Epithelial cell of proximal tubule (primary cell): ENCODE measurements around the gene ZNF750. TPM values are rescaled to one million over a fixed set of nuclear protein-coding genes. Genes with fewer than 3 reads are reported as not detected.

Experiments used
- DNase-seq: peaks from one replicate; pipeline ENCODE4 v3.0.0-alpha.2; 2011; ENCODE audit warnings: low read depth
- H3K4me3 ChIP-seq: 2 replicates; pipeline ENCODE4 v1.5.1; 2011; ENCODE audit warnings: low read depth, mild to moderate bottlenecking, low read length
- total RNA-seq: library from RNA; depleted of rRNA; stranded (reverse); fragments of >200 nt; gene quantifications from 2 replicates; pipeline ENCODE4 v1.2.3, GENCODE V29; 2015
- TF ChIP-seq, protein P1 (sequence below): conservative IDR thresholded peaks from 2 replicates; pipeline ENCODE4 v1.5.1; 2012; ENCODE audit warnings: low read depth, mild to moderate bottlenecking, low read length

Gene ZNF750
- total RNA-seq, 1 donor from 2014 or later: 0.40 TPM

DNA sequence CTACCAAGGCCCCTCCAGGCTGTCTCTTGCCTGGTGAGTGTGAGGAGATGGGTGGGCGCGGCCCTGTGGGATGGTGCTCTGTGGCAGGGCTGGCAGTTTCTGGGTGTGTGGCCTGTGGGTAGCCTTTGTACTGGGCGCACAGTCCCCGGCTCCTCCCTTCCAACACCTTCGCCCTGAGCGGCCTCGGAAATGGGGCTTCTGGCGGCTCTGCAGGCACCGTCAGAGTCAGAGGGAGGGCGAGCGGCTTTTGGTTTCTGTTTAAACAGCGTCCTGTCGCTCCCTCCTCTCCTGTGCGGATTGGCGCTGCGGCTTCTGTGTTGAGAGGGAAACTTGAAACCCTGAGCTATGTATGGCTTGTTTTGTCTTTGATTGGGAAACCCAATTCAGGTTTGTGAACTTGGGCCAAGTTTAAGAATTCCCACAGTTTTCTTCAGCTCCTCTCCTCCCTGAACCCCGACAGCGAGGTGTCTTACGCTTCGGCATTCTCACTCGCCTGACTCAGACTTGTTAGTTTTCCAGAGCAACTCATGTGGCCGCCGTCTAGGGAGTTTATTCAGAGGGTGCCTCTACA is 8.3 kb upstream of the ZNF750 start:
- H3K4me3 ChIP-seq: peak overlapping the region; percentile 46
- no peak for DNase-seq
- TF ChIP-seq, protein P1, sequence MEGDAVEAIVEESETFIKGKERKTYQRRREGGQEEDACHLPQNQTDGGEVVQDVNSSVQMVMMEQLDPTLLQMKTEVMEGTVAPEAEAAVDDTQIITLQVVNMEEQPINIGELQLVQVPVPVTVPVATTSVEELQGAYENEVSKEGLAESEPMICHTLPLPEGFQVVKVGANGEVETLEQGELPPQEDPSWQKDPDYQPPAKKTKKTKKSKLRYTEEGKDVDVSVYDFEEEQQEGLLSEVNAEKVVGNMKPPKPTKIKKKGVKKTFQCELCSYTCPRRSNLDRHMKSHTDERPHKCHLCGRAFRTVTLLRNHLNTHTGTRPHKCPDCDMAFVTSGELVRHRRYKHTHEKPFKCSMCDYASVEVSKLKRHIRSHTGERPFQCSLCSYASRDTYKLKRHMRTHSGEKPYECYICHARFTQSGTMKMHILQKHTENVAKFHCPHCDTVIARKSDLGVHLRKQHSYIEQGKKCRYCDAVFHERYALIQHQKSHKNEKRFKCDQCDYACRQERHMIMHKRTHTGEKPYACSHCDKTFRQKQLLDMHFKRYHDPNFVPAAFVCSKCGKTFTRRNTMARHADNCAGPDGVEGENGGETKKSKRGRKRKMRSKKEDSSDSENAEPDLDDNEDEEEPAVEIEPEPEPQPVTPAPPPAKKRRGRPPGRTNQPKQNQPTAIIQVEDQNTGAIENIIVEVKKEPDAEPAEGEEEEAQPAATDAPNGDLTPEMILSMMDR: no peak

DNA sequence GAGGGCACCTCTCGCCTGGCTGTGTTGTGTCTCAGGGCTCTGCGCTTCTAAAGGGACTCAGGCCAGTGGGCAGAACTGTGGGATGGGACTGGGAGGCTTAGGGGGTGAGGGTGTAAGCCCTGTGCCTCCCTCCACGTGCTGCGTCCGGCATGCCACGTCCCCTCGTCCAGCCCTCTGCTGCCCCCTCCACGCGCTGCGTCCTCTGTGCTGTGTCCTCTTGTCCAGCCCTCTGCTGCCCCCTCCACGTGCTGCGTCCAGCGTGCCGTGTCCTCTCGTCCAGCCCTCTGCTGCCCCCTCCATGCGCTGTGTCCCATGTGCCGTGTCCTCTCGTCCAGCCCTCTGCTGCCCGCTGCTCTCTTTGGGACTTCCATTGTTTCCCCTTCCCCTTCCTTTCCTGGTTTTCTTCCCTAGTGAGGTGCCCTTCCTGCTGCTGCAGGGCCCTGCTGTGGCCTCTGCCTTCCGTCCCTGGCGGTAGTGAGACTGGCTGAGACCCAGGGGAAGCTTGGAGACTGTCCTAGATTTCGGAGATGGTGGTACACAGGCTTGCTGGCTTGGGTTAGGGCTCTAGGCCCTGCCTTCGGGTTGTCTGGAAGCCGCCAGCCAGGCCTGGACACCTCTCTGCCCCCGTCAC is 6.4 kb upstream of the ZNF750 start:
- H3K4me3 ChIP-seq: no peak overlapping the region
- no peak for DNase-seq
- TF ChIP-seq, protein P1: no peak

DNA sequence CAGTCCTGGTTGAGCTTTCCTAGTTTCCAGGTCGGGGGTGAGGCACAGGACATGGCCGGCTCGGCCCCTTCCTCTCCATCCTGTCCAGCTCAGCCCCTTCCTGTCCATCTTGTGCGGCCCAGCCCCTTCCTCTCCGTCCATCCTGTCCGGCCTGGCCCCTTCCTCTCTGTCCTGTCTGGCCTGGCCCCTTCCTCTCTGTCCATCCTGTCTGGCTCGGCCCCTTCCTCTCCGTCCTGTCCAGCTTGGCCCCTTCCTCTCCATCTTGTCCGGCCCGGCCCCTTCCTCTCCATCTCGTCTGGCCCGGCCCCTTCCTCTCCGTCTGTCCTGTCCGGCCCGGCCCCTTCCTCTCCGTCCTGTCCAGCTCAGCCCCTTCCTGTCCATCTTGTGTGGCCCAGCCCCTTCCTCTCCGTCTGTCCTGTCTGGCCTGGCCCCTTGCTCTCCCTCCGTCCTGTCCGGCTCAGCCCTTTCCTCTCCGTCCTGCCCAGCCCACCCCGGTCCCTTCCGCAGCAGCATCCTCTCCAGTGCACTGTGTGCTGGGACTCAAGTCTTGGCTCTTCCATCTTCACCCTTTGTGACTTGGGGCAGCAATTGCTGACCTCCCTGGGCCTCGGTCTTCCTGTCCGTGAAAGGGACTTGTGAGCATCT is 5.5 kb upstream of the ZNF750 start:
- H3K4me3 ChIP-seq: no peak overlapping the region
- TF ChIP-seq, protein P1: no peak
- no peak for DNase-seq

DNA sequence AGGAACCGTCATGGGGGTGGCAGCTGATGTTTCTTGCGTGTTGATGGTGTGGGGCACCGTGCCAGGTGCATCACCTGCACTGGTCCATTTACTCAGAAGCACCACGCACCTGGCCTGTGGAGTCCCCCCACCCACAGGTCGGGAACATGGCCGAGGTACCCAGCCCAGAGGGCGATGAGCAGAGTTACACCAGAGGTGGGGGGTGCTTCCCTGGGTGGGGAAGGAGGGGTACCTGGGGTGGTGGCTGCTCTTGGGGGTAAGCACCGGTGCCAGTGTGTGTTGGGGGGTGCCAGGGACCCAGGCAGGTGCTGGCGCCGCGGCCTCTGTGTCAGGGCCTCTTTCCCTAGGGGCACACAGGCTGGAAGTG is 5.0 kb upstream of the ZNF750 start:
- DNase-seq: no peak
- TF ChIP-seq, protein P1: no peak
- H3K4me3 ChIP-seq: no peak overlapping the region

DNA sequence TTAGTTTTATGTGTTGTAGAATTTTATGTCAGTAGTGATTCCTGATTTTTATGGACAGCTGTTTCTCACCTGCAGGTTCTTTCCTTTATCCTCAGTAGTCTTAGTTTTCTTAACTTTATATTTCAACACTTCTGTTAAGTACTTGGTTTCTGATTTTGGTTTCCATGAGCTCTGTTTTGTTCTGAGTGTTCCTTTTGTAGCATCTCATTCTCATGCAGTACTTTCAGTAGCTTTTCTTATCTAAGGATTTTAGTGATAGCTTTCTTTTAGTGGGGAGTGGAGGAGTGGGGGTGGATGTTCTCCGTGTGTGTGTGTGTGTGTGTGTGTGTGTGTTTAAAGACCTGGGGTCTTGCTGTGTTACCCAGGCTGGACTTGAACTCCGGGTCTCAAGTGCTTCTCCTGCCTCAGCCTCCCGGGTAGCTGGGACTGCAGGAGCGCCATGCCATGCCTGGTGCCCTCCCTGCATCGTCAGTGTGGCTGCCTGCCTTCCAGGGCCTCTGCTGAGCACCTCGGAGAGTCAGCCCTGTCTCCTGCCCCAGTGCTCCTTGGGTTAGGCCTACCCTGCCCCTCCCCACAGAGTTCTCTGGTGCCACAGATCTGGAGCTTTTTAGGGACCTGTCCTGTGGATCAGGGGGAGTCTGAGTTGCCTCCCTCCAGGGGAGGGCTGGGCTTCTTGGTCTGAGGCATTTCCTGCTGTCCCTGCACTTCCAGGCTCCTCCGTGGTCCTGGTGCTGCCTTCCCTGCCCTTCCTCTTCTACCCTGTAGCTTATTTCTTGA is 4.3 kb upstream of the ZNF750 start:
- no peak for DNase-seq
- TF ChIP-seq, protein P1: no peak
- H3K4me3 ChIP-seq: no peak overlapping the region

DNA sequence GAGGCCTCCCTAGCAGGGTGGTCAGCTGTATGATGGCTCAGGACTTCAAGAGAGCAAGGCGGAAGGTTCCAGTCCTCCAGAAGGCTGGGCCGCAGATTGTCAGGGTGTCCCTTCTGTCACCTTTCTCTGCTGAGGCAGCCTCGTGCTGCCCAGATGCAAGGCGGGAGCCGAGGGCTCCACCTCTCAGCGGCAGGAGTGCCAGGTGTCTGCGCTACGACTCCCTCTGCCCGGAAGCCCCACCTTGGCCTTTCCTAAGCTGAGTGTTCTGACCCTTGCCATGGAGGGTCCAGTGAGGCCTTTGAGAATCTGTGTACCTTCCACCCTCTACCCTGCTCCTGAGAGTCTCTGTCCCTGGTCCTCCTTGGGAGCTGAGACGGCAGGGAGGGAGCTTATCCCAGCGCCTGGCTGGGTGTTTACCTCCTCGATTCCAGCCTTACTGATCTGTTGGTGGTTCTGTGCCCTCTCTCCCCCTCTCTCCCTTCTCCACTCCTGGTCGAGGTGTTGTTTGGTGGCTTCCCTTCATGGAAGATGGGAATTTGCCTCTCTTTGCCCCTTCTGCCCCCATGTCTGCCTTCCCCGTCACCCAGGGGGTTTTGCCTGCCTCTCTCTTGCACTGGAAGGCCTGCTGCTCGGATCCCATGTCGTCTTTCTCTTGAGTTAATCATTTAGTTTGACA is 2.2 kb upstream of the ZNF750 start:
- TF ChIP-seq, protein P1: no peak
- no peak for DNase-seq
- no peak overlapping the region for H3K4me3 ChIP-seq
